ENCODE measurements around the gene ZNF664.

Gene ZNF664

DNA sequence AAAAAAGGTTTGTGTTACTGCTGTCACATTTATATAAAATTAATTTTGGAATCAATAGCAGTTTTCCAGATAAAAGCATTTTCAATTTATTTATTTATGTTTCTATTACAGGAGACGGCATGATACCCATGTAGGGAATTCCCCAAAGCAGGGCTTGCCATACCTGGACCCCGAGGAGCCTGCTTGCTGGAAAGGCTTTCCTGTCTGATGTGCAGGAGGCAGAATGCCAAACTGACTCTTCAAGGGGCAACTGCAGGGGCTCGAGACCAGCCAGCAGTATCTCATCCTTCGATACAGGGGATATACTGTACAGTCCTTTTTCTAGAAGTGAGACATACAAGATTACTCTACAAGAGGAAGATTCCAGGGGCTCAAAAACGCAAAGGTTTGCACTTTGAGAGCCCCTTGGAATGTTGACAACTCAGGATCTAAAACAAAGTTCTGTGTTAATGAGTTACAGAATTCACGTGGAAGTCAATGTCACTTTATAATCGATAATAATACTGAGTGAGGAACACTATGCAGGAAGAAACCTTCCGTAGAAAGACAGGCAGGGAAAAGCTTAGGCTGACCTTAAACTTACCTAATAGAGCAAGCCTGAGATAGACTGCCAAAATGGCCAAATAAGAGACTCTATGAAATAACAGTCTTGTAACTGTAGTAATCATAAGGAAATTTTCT lies 38.6 kb downstream of the ZNF664 start:
- H3K79me2 ChIP-seq (ENCODE audit: low read length): peaks cover 5% of the 10 kb centered on the region; the same call in 1 of the 2 replicates
- no peaks in the 10 kb centered on the region for H3K27me3 ChIP-seq (ENCODE audit: low read depth, low read length)
- H3K4me3 ChIP-seq (ENCODE audit: low read length): no peak overlapping the region
- no peak overlapping the region for H3K27ac ChIP-seq (ENCODE audit: low read length)
- H2AFZ ChIP-seq (ENCODE audit: low read depth, low read length): no peak overlapping the region
- peaks cover 7% of the 10 kb centered on the region; the same call in 1 of the 2 replicates for H4K20me1 ChIP-seq (ENCODE audit: insufficient read depth, low read length)
- TF ChIP-seq EZH2phosphoT487 (IDR thresholded peaks at IDR 0.05; ENCODE audit: low read depth): no peak
- TF ChIP-seq, protein P1, sequence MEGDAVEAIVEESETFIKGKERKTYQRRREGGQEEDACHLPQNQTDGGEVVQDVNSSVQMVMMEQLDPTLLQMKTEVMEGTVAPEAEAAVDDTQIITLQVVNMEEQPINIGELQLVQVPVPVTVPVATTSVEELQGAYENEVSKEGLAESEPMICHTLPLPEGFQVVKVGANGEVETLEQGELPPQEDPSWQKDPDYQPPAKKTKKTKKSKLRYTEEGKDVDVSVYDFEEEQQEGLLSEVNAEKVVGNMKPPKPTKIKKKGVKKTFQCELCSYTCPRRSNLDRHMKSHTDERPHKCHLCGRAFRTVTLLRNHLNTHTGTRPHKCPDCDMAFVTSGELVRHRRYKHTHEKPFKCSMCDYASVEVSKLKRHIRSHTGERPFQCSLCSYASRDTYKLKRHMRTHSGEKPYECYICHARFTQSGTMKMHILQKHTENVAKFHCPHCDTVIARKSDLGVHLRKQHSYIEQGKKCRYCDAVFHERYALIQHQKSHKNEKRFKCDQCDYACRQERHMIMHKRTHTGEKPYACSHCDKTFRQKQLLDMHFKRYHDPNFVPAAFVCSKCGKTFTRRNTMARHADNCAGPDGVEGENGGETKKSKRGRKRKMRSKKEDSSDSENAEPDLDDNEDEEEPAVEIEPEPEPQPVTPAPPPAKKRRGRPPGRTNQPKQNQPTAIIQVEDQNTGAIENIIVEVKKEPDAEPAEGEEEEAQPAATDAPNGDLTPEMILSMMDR (IDR thresholded peaks at IDR 0.05; ENCODE audit: low read depth, low read length): no peak
- H3K9ac ChIP-seq (ENCODE audit: low read length): no peak overlapping the region
- no peak overlapping the region for H3K4me2 ChIP-seq (ENCODE audit: low read length)
- H3K36me3 ChIP-seq (replicated peaks; ENCODE audit: low read depth, low read length): peaks cover 37% of the 10 kb centered on the region
- H3K4me1 ChIP-seq (ENCODE audit: low read length): peaks cover 39% of the 10 kb centered on the region
- no peaks in the 10 kb centered on the region for H3K9me3 ChIP-seq (ENCODE audit: insufficient read depth, low read length)

DNA sequence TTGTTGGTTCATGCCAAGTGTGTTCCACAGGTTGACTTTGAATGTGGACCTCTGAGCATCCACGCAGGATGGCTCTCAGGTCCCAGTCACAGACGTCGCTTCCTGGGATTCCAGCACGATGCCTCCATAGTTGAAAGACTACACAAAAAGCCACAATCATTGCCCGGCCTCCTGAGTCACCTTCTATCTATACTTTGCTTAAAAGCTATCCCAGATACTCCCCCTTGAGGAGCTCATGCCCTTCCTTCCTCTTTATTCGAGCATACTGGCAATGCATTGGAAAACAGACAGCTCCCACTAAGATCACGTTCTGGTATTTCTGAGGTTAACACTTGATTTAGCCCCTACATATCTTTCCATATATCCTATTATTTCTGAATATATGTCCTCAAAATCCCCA lies 40.1 kb downstream of the ZNF664 start:
- no peaks in the 10 kb centered on the region for H3K9me3 ChIP-seq (ENCODE audit: insufficient read depth, low read length)
- H3K4me2 ChIP-seq (ENCODE audit: low read length): no peak overlapping the region
- peaks cover 6% of the 10 kb centered on the region; the same call in 1 of the 2 replicates for H4K20me1 ChIP-seq (ENCODE audit: insufficient read depth, low read length)
- H3K9ac ChIP-seq (ENCODE audit: low read length): no peak overlapping the region
- no peak for TF ChIP-seq EZH2phosphoT487 (IDR thresholded peaks at IDR 0.05; ENCODE audit: low read depth)
- TF ChIP-seq, protein P1 (IDR thresholded peaks at IDR 0.05; ENCODE audit: low read depth, low read length): no peak
- no peak overlapping the region for H2AFZ ChIP-seq (ENCODE audit: low read depth, low read length)
- H3K4me3 ChIP-seq (ENCODE audit: low read length): no peak overlapping the region
- H3K4me1 ChIP-seq (ENCODE audit: low read length): peaks cover 24% of the 10 kb centered on the region
- no peaks in the 10 kb centered on the region for H3K27me3 ChIP-seq (ENCODE audit: low read depth, low read length)
- H3K27ac ChIP-seq (ENCODE audit: low read length): no peak overlapping the region
- H3K36me3 ChIP-seq (replicated peaks; ENCODE audit: low read depth, low read length): peaks cover 37% of the 10 kb centered on the region
- no peaks in the 10 kb centered on the region for H3K79me2 ChIP-seq (ENCODE audit: low read length)

DNA sequence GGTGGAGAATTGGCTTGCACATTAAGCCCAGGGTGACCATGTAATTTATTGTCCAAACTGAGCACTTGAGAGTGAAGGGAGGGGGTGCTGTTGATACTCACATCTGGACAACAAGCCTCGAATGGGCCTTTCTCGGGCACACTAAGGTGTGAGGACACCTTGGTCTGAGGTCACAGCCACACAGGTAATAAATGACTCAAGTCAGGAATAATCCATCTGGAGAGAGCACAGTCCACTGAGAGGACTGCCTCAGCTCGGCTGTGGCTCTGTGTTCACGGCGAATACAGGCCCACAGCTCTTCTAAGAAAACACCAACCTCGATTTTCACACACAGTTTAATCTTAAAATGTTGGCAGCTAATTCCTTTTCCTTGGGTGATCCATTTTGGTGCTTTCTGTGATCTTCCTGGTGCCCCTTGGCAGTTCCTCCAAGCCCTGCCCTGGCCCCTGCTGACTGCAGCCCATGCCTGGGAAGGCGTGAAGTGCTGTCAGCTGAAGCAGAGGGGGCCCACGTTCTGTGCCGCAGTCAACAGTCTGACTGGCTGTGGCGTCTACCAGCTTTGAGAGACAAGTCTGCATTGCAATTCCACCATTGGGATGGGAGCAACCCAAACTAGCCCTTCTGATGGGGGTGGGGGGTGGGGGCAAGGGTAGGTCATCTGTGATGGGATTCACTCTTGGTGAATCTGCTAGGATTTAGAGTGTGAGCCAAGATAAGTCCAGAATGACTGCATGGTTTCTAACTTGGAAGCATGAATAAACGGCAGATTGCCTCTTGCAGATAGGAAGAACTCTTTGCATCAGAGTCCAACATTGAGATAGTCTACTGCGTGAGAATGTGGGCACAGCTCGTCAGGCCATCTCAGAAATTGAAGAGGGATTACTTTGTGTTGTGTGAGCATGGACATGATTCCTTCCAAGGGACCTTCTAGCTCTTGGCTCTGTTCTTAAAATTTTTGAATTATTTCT lies 42.8 kb downstream of the ZNF664 start:
- no peak overlapping the region for H3K4me2 ChIP-seq (ENCODE audit: low read length)
- no peak overlapping the region for H3K4me3 ChIP-seq (ENCODE audit: low read length)
- H3K27ac ChIP-seq (ENCODE audit: low read length): no peak overlapping the region
- H3K79me2 ChIP-seq (ENCODE audit: low read length): no peaks in the 10 kb centered on the region
- H4K20me1 ChIP-seq (ENCODE audit: insufficient read depth, low read length): no peaks in the 10 kb centered on the region
- peaks cover 18% of the 10 kb centered on the region for H3K4me1 ChIP-seq (ENCODE audit: low read length)
- H3K27me3 ChIP-seq (ENCODE audit: low read depth, low read length): no peaks in the 10 kb centered on the region
- no peak overlapping the region for H3K9ac ChIP-seq (ENCODE audit: low read length)
- no peaks in the 10 kb centered on the region for H3K9me3 ChIP-seq (ENCODE audit: insufficient read depth, low read length)
- no peak overlapping the region for H2AFZ ChIP-seq (ENCODE audit: low read depth, low read length)
- TF ChIP-seq, protein P1 (IDR thresholded peaks at IDR 0.05; ENCODE audit: low read depth, low read length): no peak
- TF ChIP-seq EZH2phosphoT487 (IDR thresholded peaks at IDR 0.05; ENCODE audit: low read depth): no peak
- peaks cover 37% of the 10 kb centered on the region for H3K36me3 ChIP-seq (replicated peaks; ENCODE audit: low read depth, low read length)

DNA sequence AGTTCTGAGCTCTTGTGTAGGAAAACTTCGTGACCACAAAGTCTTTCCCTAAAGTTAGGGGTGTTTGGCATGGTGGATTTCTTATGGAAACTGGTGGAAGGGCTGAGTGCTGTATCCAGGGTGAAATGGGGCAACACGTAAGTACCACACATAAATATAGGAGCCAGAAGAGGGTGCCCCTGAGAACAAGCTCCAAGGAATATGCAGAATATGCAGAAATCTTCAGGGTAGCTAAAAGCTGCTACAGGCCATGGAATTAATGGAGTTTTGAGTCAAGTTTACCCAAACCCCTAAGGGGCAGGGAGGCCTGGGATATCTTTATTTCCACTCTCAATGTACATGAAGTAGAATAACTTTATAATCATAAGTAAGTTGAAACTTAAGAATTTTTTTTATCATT lies 44.0 kb downstream of the ZNF664 start:
- no peak overlapping the region for H3K27ac ChIP-seq (ENCODE audit: low read length)
- H3K4me1 ChIP-seq (ENCODE audit: low read length): peaks cover 18% of the 10 kb centered on the region
- TF ChIP-seq, protein P1 (IDR thresholded peaks at IDR 0.05; ENCODE audit: low read depth, low read length): no peak
- TF ChIP-seq EZH2phosphoT487 (IDR thresholded peaks at IDR 0.05; ENCODE audit: low read depth): no peak

More for the DNA sequence above, 44.0 kb downstream of the ZNF664 start:
- Histone ChIP-seq H3K9ac (ENCODE audit: low read length) (no peak overlapping the region), H3K27me3 (ENCODE audit: low read depth, low read length) (no peaks in the 10 kb centered on the region), H3K4me3 (ENCODE audit: low read length) (no peak overlapping the region), H3K4me2 (ENCODE audit: low read length) (no peak overlapping the region), H3K79me2 (ENCODE audit: low read length) (no peaks in the 10 kb centered on the region), H4K20me1 (ENCODE audit: insufficient read depth, low read length) (no peaks in the 10 kb centered on the region), H3K9me3 (ENCODE audit: insufficient read depth, low read length) (no peaks in the 10 kb centered on the region), H3K36me3 (replicated peaks; ENCODE audit: low read depth, low read length) (peaks cover 30% of the 10 kb centered on the region), H2AFZ (ENCODE audit: low read depth, low read length) (no peak overlapping the region)
